Ovary (tissue), 9 donors: ENCODE results near the gene OR10J4. TPM values are rescaled to one million over a fixed set of nuclear protein-coding genes. Genes with fewer than 3 reads are reported as not detected.

Source experiments
- DNase-seq, 5 donors: peaks; one replicate each; pipeline ENCODE4 v3.0.0-alpha.2; 2019 to 2020
- H3K27ac ChIP-seq, 2 donors: fragments of 200-600 bp; one replicate each; pipeline versions ENCODE4 v1.5.1 to v1.8.0; 2019 to 2022
- H3K27me3 ChIP-seq: fragments of 200-600 bp; one replicate; pipeline ENCODE4 v1.8.0; 2022
- H3K36me3 ChIP-seq: fragments of 200-600 bp; sonication (generic); one replicate; pipeline ENCODE4 v1.5.1; 2019
- H3K4me1 ChIP-seq: one replicate; pipeline ENCODE4 v1.8.1; 2013; ENCODE audit warnings: mild to moderate bottlenecking, moderate library complexity; ENCODE audit not compliant: insufficient read depth
- H3K4me3 ChIP-seq: fragments of 200-600 bp; sonication (generic); one replicate; pipeline ENCODE4 v1.5.1; 2017
- H3K9me3 ChIP-seq, 2 donors: fragments of 200-600 bp in 1 of 2; sonication (generic) in 1 of 2; one replicate each; pipeline versions ENCODE4 v1.5.1 to v1.8.1; 2013 to 2019; ENCODE audit warnings: mild to moderate bottlenecking in 1 of 2, moderate library complexity in 1 of 2
- CTCF ChIP-seq, 3 donors: fragments of 450-650 bp in 2 of 3; fragments of 200-600 bp in 1 of 3; IDR thresholded peaks; one replicate each; pipeline versions ENCODE4 v1.5.1 to v1.8.0; 2016 to 2022; ENCODE audit warnings: antibody characterized with exemption in 3 of 3, mild to moderate bottlenecking in 1 of 3
- EP300 ChIP-seq: sonication (generic); formaldehyde crosslinking; IDR thresholded peaks from one replicate; pipeline ENCODE4 v1.6.1; 2017; ENCODE audit warnings: antibody characterized with exemption
- POLR2A ChIP-seq: fragments of 450-650 bp; IDR thresholded peaks from one replicate; pipeline ENCODE4 v1.6.1; 2017; ENCODE audit warnings: antibody characterized with exemption, mild to moderate bottlenecking, moderate library complexity
- WGBS, 3 donors: extraction: QIAGEN DNeasy Blood & Tissue Kit in 1 of 3; methylation state at CpG; one replicate each; pipeline versions ENCODE4 v1.1.5 to v1.1.7; 2013 to 2017; 5-methylcytosine and 5-hydroxymethylcytosine counted together
- intact Hi-C, 4 donors: fragments of 100-400 bp; cut with DNase I; formaldehyde crosslinking; loops; one replicate each; pipeline versions ENCODE4 v1.11.0 to v1.15.1; 2022 to 2023
- polyA plus RNA-seq, 2 donors: library from polyadenylated mRNA; stranded (reverse); fragments of 200-250 nt in 1 of 2; fragments of 350-450 nt in 1 of 2; fragmentation: Illumina TruSeq in 1 of 2; extraction: RNeasy Lipid Tissue Mini Kit (QIAGEN cat#74804) in 1 of 2; gene quantifications; one replicate each; pipeline ENCODE4 v1.2.3, GENCODE V29; 2013 to 2014
- total RNA-seq, 7 donors: library from RNA; depleted of rRNA in 2 of 7; stranded (reverse); fragments of >200 nt in 2 of 7; fragmentation: NEBNext Ultra II Directional in 3 of 7; extraction: Animal tissue kit (Norgen Biotek cat#: 25700) in 3 of 7; gene quantifications; one replicate each; pipeline versions ENCODE4 v1.1.0 to v1.2.4, GENCODE V29; 2016 to 2023
- donor health status: DM: no; HTN: no; CAD: no; lungs with moderate emphysema.
- donor health status: DM: no; HTN: no; CAD: no.
- donor health status: Bipolar disorder and iron deficiency.
- donor health status: DM: yes; HTN: yes; CAD: no.
- donor health status: DM: no; HTN: no; CAD: no.
- donor health status: DM: yes; HTN: yes; CAD: no.

Gene OR10J4
- total and polyA plus RNA-seq, 9 donors: not detected

- no peak for DNase-seq
- H3K4me3 ChIP-seq: no peak overlapping the region
- no peaks in the 10 kb centered on the region for H3K4me1 ChIP-seq
- TF ChIP-seq EP300: no peak
- TF ChIP-seq POLR2A: no peak
- no peak for TF ChIP-seq CTCF (IDR thresholded peaks at IDR 0.05)
- H3K27me3 ChIP-seq: no peaks in the 10 kb centered on the region
- no peaks in the 10 kb centered on the region for H3K9me3 ChIP-seq
- intact Hi-C loops: no loop called here
- 6 to 30% (median 12%) methylated on average over 3 of the region's 3 CpGs for WGBS, 3 donors
- H3K27ac ChIP-seq: no peak overlapping the region
- H3K36me3 ChIP-seq: no peaks in the 10 kb centered on the region
Measured at GRCh38 chr1:159428536-159428935, 3.5 kb upstream of the OR10J4 start.

- 70 to 81% (median 77%) methylated on average over 4 of the region's 4 CpGs for WGBS, 3 donors
- H3K4me1 ChIP-seq: no peaks in the 10 kb centered on the region
- no peaks in the 10 kb centered on the region for H3K9me3 ChIP-seq
- no peak overlapping the region for H3K27ac ChIP-seq
- intact Hi-C loops: no loop called here
- TF ChIP-seq EP300: no peak
- TF ChIP-seq CTCF (IDR thresholded peaks at IDR 0.05): no peak
- no peak for TF ChIP-seq POLR2A
- no peak for DNase-seq
- no peaks in the 10 kb centered on the region for H3K27me3 ChIP-seq
- no peak overlapping the region for H3K4me3 ChIP-seq
- no peaks in the 10 kb centered on the region for H3K36me3 ChIP-seq
Measured at GRCh38 chr1:159429074-159429861, 2.7 kb upstream of the OR10J4 start.

- WGBS, 3 donors: 84 to 92% (median 85%) methylated on average over 6 of the region's 6 CpGs
- Histone ChIP-seq H3K36me3 (no peaks in the 10 kb centered on the region), H3K4me3 (no peak overlapping the region), H3K27me3 (no peaks in the 10 kb centered on the region), H3K9me3 (no peaks in the 10 kb centered on the region), H3K4me1 (no peaks in the 10 kb centered on the region), H3K27ac (no peak overlapping the region)
- TF ChIP-seq EP300 (no peak), POLR2A (no peak)
- intact Hi-C loops: no loop called here
- DNase-seq: no peak
Measured at GRCh38 chr1:159430985-159431384, 1.0 kb upstream of the OR10J4 start.

- Histone ChIP-seq H3K4me3 (no peak overlapping the region), H3K27ac (no peak overlapping the region), H3K9me3 (no peaks in the 10 kb centered on the region), H3K36me3 (no peaks in the 10 kb centered on the region), H3K27me3 (no peaks in the 10 kb centered on the region), H3K4me1 (no peaks in the 10 kb centered on the region)
- TF ChIP-seq EP300: no peak
- no peak for TF ChIP-seq POLR2A
- no peak for TF ChIP-seq CTCF (IDR thresholded peaks at IDR 0.05)
- WGBS, 3 donors: 62 to 76% (median 65%) methylated on average over 4 of the region's 4 CpGs
- no peak for DNase-seq
- intact Hi-C loops: no loop called here
Measured at GRCh38 chr1:159436469-159436868, 4.5 kb downstream of the OR10J4 start.

GRCh38 chr1:159439422-159439821 lies 7.4 kb downstream of the OR10J4 start, which contains the start of gene OR10J1:
Gene OR10J1, plus strand, starts transcription at chr1:159439722. Its CDS starts 70 bp downstream, at chr1:159439792.
- DNase-seq: no peak
- Histone ChIP-seq H3K9me3 (no peaks in the 10 kb centered on the region), H3K36me3 (no peaks in the 10 kb centered on the region), H3K27me3 (no peaks in the 10 kb centered on the region), H3K4me3 (no peak within 1 kb of the TSS), H3K4me1 (no peaks in the 10 kb centered on the region), H3K27ac (no peak within 1 kb of the TSS)
- TF ChIP-seq CTCF (IDR thresholded peaks at IDR 0.05) (no peak), POLR2A (no peak), EP300 (no peak)
- intact Hi-C loops: no loop called here
